Activated naive CD4-positive, alpha-beta T cell treated with anti-CD3 and anti-CD28 coated beads, Interleukin-2, amount 50 U/mL, for 16 hours (primary cell): Measurements from ENCODE around the gene DRD2.

Source experiments
- DNase-seq: peaks from one replicate; pipeline ENCODE4 v3.0.0-alpha.2; 2020

Gene DRD2

GRCh38 chr11:113440816-113441215 is 34.4 kb downstream of the DRD2 start:
- no peak for DNase-seq

- DNase-seq, result no peak
Measured at GRCh38 chr11:113436672-113437252, 38.4 kb downstream of the DRD2 start.

DNA sequence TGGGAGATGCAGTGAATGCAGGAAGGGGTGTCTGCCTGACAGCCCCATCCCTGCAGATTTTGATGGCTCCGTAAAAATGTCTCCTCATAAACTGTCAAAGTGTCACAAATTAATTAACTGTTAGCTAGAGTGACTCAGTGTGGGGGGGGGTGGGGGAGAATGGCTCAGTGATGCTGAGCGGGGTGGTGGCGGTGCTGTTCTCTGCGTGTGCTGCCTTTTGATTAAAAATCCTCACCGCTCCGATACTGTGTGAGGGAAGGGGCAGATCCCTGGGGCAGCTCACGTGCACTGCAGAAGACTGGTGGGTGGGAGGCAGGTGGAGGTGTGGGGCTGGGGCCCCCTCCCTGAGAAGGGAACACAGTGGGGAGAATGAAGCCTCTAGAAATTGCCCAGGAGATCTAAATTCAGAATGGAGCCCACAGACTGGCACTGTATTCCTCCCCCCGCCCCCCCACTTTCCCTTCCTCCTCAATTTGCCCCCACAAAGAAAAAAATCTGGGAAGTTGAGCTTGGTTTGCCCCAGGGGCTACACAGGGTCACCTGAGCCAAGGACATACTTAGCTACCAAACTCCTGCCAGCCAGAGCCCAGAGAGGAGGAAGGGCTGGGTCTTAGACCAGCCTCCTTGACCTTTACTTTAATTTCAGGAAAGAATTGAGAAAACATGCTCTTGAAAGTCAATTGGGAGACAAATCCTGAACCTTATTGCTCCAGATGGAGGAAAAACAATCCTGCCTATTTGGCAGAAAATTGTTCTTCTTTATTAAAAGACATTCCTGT is 39.8 kb downstream of the DRD2 start:
- no peak for DNase-seq

DNA sequence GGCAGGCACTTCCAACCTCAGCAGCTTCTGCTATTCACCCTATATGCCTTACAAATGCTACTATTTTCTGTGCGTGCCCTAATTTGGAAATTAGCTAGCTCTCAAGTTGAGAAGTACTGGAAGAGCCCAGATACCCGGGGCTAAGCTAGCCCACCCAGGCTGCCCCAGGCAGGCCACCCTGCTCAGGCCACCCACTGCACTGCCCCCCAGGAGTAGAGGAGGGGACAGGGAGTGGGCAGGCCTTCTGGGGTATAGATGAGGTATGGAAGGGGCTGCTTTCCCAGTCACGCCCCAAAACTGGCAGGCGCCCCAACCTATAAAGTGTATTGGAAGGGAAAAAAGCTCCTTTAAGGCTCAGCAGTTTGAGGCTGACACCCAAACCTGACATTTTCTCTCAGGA is 43.5 kb downstream of the DRD2 start:
- DNase-seq, result no peak

- no peak for DNase-seq
Measured at GRCh38 chr11:113426686-113427085, 48.5 kb downstream of the DRD2 start.

GRCh38 chr11:113420808-113421207 is 54.4 kb downstream of the DRD2 start:
- no peak for DNase-seq

GRCh38 chr11:113419454-113420003 is 55.7 kb downstream of the DRD2 start:
- DNase-seq, result no peak

- no peak for DNase-seq
Measured at GRCh38 chr11:113417428-113417827, 57.8 kb downstream of the DRD2 start.

- DNase-seq, result no peak
Measured at GRCh38 chr11:113415343-113415742, 59.9 kb downstream of the DRD2 start.

- DNase-seq, result no peak
Measured at GRCh38 chr11:113412675-113413074, 62.5 kb downstream of the DRD2 start.

DNA sequence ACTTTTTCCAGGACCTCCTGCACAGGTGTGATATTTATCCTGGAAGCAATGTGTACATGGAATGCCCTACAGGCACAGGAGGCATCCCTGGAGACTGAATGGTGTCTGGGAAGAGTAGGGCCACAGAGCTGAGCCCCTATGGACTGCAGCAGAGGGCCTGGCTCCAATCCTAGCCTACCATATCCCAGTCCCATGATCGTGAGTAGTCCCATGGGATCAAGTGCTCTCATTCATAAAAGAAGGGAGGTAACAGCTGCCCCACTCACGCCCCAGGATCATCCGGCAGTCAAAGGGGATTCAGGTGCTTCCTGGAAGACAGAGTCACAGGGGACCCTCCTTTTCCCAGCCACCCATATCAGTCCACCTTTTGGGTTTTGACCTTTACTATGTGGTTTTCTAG is 63.7 kb downstream of the DRD2 start:
- no peak for DNase-seq

DNA sequence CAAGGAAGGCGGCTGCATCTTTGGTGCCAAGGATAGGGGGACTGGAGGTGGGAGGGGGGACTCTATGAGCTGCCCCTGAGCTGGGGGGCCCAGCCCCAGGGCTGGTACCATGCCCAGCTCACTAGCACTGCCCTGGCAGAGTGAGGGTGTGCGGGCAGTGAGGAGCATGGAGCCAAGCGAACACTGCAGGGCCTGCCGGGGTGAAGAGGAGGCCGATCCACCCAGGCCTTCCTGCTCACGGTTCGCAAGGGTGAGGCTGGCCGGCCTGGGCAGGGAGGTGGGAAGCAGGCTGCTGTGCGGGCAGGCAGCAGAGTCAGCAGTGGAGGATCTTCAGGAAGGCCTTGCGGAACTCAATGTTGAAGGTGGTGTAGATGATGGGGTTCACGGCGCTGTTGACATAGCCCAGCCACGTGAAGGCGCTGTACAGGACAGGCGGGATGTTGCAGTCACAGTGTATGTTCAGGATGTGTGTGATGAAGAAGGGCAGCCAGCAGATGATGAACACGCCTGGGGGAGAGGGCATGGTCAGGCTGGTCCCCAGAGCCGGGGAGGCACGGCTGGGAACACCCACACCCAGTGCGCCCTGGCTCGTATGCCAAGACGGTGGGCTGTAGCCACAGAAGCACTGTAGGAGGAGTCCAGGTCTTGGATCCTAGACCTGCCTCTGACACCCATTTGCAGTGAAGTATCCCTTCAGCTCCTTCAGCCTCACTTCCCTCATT is 64.6 kb downstream of the DRD2 start:
- DNase-seq, result no peak

- no peak for DNase-seq
Measured at GRCh38 chr11:113409526-113409925, 65.7 kb downstream of the DRD2 start.

GRCh38 chr11:113408887-113409286 is 66.3 kb downstream of the DRD2 start:
- no peak for DNase-seq

GRCh38 chr11:113408206-113408605 is 67.0 kb downstream of the DRD2 start:
- no peak for DNase-seq

- no peak for DNase-seq
Measured at GRCh38 chr11:113407163-113407562, 68.0 kb downstream of the DRD2 start.

- DNase-seq, result no peak
Measured at GRCh38 chr11:113405724-113406478, 69.3 kb downstream of the DRD2 start.

- no peak for DNase-seq
Measured at GRCh38 chr11:113404859-113405430, 70.3 kb downstream of the DRD2 start.

DNA sequence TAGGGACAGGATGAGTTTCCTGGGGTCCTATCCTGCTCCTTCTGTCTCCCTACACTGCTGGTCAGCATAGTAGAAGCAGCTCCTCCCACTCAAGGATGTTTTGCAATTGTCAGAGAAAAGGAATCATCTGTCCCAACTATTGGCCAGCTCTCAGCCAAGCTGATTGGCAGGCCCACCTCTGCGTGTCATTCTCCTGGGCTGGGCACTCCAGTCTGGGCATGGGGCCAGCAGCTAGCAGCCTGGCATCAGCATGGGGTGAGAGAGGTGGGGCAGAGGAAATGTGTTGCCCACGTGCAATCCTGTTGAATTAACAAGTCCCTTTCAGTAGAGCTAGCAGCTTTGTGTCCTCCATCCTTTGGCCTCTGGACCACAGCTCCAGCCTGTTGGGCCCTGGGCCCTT is 73.5 kb downstream of the DRD2 start:
- DNase-seq, result no peak

GRCh38 chr11:113400631-113401230 is 74.5 kb downstream of the DRD2 start:
- no peak for DNase-seq

GRCh38 chr11:113398669-113399430 is 76.3 kb downstream of the DRD2 start:
- DNase-seq, result no peak
